NCI-H2107 treated with DMSO at 0.1 percent for 48 hours (cell line): ENCODE measurements around the gene ZMPSTE24.
"Not testable (repeated sequence)": the region's sequence is repeated elsewhere in the genome, so short reads cannot be mapped to it uniquely, and the experiment has no call there.

Experiments used
- DNase-seq: peaks from one replicate; lab custom pipeline; 2025; ENCODE audit not compliant: unreplicated experiment; lab: John Stamatoyannopoulos, UW

The ZMPSTE24 gene

DNA sequence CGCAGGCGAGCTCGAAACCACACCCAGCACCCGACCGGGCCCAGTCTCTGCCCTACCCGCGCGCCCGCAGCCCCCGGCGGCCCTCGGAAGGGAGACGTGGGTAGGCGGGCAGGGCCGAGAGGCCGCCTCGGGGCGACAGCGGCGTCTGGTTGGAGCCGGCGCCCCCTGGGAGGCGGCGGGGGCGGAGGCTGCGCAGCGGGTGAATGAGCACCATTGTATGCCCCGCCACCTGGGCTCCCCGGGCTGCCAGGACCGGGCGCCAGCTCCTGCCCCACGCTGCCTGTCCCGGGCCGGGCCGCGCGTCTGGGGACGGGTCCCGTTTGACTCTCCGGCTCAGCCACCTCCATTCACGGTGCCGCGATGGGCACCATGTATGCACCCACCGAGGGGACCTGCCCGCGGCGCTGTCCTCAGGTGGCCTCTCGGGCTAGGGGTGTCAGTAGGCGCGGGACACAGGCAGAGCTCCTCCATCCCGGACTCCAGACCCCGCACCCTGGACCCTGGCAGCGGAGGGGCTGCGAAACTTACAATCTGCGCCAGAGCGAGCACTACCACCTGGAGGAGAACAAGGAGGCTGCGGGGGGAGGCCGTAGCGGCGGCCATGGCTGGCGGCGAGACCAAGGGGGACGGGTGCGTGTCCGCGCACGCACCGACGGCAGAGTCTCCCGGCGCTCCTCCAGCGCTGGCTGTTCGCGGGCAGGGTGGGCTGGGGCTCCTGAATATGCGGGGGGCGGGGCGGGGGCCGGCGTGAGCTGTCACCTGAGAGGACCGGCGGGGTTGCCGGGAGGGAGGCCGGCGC is 58.8 kb downstream of the ZMPSTE24 start, which contains the start of gene COL9A2:
Gene COL9A2, minus strand, starts transcription at position 692 of the 799 bp plus-strand sequence. Its CDS starts 89 bp downstream, at position 603.
- DNase-seq = no peak

- no peak for DNase-seq
These were observed 59.5 kb downstream of the ZMPSTE24 start for GRCh38 chr1:40317394-40318074.

GRCh38 chr1:40318476-40318875 is 60.4 kb downstream of the ZMPSTE24 start:
- no peak for DNase-seq

- DNase-seq = no peak
These were observed 61.1 kb downstream of the ZMPSTE24 start for GRCh38 chr1:40318970-40319621.

GRCh38 chr1:40331403-40331802 is 73.4 kb downstream of the ZMPSTE24 start:
- DNase-seq = not testable (repeated sequence)

GRCh38 chr1:40332695-40333094 is 74.7 kb downstream of the ZMPSTE24 start:
- DNase-seq = no peak

- no peak for DNase-seq
These were observed 79.4 kb downstream of the ZMPSTE24 start for GRCh38 chr1:40337443-40337842.

DNA sequence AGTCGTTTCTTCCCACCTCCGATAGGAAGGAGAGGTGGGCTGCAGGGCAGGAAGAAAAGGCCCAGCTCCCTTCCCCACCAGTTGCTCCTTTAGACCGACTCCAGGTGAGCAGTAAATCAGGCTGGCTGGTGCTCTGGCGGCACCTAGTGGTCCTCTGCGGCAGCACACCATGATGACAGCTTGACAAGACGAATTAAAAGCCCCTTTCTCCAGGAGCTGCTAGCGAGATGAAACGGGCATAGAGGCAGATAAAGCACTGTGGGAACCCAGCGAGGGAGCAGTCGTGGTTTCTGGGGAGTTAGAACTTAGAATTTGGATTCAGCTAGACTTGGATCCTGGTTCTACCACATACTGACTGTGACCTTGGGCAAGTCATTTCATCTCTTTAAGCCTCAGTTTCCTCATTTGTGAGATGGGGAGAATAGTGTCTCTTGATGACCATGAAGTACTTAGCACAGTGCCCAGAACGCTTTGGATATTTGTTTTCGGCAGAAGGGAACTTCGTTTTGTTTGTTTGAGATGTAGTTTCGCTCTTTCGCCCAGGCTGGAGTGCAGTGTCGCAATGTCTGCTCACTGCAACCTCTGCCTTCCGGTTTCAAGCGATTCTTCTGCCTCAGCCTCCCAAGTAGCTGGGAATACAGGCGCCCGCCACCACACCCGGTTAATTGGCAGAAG is 80.8 kb downstream of the ZMPSTE24 start:
- peak; percentile 76 for DNase-seq

DNA sequence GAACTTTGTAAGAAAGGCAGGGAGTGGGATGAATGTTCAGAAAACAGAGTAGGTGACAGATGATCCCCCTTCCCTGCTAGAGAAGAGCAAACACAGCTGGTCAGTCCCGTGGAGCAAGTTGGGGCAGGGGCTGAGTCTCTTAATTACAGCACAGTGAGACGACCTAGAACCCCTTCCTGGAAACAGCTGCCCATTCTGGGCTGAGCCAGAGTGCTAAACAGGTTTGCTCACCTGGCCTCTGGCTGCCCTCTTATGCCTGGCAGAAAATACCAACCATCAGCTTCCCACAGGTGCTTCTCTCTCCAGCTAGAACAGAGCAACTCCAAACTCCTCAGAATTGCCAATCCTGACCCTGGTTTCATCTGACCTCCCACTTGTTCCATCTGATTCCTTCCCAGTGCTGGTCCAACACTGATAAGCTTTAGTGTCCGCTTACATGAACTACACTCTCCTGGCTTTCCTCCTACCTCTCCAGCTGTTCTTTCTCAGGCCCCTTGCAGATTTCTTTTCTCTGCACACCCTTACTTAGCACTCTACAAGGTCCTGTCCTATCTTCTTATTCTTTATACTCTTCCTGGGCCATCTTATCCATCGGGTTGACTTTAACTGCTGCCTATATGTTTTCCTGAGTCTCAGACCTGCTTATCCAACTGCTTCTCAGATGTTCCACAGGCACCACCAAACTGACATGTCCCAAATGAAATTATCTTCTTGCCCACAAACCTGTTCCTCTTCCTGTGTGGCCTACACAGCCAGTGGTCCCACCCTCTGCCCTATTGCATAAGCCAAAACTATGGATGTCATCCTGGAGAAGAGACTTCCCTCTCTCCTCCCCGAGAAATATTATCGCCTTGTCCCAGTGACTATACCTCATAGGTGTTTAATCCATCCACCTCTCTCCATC is 81.6 kb downstream of the ZMPSTE24 start:
- DNase-seq = no peak

DNA sequence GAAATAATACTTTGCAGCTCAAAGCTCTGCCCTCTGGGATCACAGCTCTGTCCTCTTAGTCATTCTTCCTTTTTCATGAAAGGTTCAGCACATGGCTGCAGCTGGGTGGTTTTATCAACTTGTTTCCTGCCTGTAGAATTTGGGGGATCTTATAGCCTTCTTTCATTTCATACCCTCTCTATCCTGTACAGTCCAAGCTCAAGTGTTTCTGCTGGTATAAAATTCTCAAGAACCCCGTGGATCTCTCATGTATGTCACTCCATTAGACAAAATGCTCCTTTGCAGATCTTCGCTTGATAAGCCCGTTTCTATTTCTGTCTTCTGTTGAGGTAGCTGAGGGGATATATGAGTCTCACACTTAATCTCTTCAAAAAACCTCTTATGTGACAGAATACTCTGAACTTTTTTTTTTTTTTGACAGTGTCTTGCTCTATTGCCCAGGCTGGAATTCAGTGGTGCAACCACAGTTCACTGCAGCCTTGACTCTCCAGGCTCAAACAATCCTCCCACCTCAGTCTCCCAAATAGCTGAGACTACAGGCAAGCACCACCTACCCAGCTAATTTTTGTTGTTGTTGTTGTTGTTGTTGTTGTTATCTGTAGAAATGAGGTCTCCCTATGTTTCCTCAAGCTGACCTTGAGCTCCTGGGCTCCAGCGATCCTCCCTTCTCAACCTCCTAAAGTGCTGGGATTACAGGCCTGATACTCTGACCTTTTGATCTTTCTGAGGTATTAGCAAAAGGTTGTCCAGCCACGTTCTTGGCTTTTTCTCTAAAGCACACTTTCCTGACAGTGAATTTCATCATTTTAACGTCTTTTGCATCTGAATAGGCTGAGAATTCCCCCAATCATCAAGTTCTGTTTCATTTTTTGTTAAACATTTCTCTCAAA is 83.7 kb downstream of the ZMPSTE24 start:
- DNase-seq = no peak

GRCh38 chr1:40342381-40342717 is 84.3 kb downstream of the ZMPSTE24 start:
- DNase-seq = not testable (repeated sequence)
